ENCODE data around the gene SUCLG2.

DNA sequence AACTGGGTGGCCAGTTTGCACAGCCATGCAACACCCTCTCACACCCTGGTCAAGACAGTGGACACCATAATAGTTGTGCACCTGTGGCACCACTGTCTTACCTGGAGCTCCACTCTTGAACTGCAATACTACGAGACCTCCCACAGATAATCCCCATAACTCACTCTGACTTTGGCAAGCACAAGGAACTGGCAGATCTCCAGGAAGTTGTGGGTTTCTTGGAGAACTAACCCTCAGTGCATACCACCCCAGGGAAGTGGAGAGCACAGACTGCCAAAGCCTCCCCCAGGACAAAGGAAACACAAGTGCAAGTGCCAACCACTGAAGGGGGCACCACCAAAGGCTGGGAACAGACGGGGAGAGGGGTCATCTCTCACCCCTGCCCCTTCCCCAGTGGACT is 318.6 kb downstream of the SUCLG2 start:
- TF ChIP-seq POLR2A (IDR thresholded peaks at IDR 0.05) = no peak
- no peak for TF ChIP-seq CTCF (IDR thresholded peaks at IDR 0.05)
